ENCODE results near the gene HDAC4. TPM values are rescaled to one million over a fixed set of nuclear protein-coding genes. Genes with fewer than 3 reads are reported as not detected.

HDAC4 gene
- total and polyA plus RNA-seq, 2 experiments from 2014 or later = 8.1 to 41.8 TPM

DNA sequence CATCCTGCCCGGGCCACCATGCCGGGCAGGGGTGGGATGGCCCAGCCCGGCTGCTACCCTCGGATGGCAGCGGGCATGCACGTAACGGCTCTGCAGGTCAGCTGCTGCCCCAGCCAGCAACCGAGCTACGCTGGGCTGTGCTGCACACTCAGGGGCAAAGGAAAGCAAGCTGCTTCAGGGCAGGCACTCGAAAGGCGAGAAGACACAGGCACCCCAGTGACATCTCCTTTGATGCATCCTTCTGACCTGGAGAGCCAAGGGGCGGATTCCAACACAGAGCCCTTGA, 8.8 kb downstream of the HDAC4 start (continued):
- TF ChIP-seq, protein P1, sequence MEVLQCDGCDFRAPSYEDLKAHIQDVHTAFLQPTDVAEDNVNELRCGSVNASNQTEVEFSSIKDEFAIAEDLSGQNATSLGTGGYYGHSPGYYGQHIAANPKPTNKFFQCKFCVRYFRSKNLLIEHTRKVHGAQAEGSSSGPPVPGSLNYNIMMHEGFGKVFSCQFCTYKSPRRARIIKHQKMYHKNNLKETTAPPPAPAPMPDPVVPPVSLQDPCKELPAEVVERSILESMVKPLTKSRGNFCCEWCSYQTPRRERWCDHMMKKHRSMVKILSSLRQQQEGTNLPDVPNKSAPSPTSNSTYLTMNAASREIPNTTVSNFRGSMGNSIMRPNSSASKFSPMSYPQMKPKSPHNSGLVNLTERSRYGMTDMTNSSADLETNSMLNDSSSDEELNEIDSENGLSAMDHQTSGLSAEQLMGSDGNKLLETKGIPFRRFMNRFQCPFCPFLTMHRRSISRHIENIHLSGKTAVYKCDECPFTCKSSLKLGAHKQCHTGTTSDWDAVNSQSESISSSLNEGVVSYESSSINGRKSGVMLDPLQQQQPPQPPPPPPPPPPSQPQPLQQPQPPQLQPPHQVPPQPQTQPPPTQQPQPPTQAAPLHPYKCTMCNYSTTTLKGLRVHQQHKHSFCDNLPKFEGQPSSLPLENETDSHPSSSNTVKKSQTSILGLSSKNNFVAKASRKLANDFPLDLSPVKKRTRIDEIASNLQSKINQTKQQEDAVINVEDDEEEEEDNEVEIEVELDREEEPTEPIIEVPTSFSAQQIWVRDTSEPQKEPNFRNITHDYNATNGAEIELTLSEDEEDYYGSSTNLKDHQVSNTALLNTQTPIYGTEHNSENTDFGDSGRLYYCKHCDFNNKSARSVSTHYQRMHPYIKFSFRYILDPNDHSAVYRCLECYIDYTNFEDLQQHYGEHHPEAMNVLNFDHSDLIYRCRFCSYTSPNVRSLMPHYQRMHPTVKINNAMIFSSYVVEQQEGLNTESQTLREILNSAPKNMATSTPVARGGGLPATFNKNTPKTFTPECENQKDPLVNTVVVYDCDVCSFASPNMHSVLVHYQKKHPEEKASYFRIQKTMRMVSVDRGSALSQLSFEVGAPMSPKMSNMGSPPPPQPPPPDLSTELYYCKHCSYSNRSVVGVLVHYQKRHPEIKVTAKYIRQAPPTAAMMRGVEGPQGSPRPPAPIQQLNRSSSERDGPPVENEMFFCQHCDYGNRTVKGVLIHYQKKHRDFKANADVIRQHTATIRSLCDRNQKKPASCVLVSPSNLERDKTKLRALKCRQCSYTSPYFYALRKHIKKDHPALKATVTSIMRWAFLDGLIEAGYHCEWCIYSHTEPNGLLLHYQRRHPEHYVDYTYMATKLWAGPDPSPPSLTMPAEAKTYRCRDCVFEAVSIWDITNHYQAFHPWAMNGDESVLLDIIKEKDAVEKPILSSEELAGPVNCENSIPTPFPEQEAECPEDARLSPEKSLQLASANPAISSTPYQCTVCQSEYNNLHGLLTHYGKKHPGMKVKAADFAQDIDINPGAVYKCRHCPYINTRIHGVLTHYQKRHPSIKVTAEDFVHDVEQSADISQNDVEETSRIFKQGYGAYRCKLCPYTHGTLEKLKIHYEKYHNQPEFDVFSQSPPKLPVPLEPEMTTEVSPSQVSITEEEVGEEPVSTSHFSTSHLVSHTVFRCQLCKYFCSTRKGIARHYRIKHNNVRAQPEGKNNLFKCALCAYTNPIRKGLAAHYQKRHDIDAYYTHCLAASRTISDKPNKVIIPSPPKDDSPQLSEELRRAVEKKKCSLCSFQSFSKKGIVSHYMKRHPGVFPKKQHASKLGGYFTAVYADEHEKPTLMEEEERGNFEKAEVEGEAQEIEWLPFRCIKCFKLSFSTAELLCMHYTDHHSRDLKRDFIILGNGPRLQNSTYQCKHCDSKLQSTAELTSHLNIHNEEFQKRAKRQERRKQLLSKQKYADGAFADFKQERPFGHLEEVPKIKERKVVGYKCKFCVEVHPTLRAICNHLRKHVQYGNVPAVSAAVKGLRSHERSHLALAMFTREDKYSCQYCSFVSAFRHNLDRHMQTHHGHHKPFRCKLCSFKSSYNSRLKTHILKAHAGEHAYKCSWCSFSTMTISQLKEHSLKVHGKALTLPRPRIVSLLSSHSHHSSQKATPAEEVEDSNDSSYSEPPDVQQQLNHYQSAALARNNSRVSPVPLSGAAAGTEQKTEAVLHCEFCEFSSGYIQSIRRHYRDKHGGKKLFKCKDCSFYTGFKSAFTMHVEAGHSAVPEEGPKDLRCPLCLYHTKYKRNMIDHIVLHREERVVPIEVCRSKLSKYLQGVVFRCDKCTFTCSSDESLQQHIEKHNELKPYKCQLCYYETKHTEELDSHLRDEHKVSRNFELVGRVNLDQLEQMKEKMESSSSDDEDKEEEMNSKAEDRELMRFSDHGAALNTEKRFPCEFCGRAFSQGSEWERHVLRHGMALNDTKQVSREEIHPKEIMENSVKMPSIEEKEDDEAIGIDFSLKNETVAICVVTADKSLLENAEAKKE (CRISPR knock-in tag; IDR thresholded peaks at IDR 0.05) = no peak
- TF ChIP-seq, protein P2, sequence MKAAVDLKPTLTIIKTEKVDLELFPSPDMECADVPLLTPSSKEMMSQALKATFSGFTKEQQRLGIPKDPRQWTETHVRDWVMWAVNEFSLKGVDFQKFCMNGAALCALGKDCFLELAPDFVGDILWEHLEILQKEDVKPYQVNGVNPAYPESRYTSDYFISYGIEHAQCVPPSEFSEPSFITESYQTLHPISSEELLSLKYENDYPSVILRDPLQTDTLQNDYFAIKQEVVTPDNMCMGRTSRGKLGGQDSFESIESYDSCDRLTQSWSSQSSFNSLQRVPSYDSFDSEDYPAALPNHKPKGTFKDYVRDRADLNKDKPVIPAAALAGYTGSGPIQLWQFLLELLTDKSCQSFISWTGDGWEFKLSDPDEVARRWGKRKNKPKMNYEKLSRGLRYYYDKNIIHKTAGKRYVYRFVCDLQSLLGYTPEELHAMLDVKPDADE (IDR thresholded peaks at IDR 0.05) = no peak
- no peak for TF ChIP-seq POLR2AphosphoS5 (IDR thresholded peaks at IDR 0.05; ENCODE audit: low read depth)
- no peak for TF ChIP-seq ZNF331 (CRISPR knock-in tag; IDR thresholded peaks at IDR 0.05; ENCODE audit: low read depth)
- TF ChIP-seq, protein P3, sequence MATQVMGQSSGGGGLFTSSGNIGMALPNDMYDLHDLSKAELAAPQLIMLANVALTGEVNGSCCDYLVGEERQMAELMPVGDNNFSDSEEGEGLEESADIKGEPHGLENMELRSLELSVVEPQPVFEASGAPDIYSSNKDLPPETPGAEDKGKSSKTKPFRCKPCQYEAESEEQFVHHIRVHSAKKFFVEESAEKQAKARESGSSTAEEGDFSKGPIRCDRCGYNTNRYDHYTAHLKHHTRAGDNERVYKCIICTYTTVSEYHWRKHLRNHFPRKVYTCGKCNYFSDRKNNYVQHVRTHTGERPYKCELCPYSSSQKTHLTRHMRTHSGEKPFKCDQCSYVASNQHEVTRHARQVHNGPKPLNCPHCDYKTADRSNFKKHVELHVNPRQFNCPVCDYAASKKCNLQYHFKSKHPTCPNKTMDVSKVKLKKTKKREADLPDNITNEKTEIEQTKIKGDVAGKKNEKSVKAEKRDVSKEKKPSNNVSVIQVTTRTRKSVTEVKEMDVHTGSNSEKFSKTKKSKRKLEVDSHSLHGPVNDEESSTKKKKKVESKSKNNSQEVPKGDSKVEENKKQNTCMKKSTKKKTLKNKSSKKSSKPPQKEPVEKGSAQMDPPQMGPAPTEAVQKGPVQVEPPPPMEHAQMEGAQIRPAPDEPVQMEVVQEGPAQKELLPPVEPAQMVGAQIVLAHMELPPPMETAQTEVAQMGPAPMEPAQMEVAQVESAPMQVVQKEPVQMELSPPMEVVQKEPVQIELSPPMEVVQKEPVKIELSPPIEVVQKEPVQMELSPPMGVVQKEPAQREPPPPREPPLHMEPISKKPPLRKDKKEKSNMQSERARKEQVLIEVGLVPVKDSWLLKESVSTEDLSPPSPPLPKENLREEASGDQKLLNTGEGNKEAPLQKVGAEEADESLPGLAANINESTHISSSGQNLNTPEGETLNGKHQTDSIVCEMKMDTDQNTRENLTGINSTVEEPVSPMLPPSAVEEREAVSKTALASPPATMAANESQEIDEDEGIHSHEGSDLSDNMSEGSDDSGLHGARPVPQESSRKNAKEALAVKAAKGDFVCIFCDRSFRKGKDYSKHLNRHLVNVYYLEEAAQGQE (IDR thresholded peaks at IDR 0.05; ENCODE audit: unreplicated experiment) = no peak

All from GM23338 (cell line).